Nephron progenitor cell (in vitro differentiated cells): ENCODE measurements around the gene SECTM1.

Experiments
- DNase-seq: peaks from one replicate; pipeline ENCODE4 v3.0.0; 2021
- H3K27ac Mint-ChIP-seq: 2 replicates; pipeline ENCODE4 v1.8.0; 2021; ENCODE audit warnings: mild to moderate bottlenecking, moderate library complexity, mixed read lengths
- H3K27me3 Mint-ChIP-seq: 2 replicates; pipeline ENCODE4 v1.8.0; 2021; ENCODE audit warnings: mild to moderate bottlenecking, low read depth, mixed read lengths; ENCODE audit not compliant: poor library complexity
- H3K36me3 Mint-ChIP-seq: 2 replicates; pipeline ENCODE4 v1.8.0; 2021; ENCODE audit warnings: low read depth, mixed read lengths
- H3K4me1 Mint-ChIP-seq: 2 replicates; pipeline ENCODE4 v1.8.0; 2021; ENCODE audit warnings: mixed read lengths
- H3K4me3 Mint-ChIP-seq: 2 replicates; pipeline ENCODE4 v1.8.0; 2021; ENCODE audit warnings: mild to moderate bottlenecking, moderate library complexity, mixed read lengths
- H3K9me3 Mint-ChIP-seq: 2 replicates; pipeline ENCODE4 v1.8.0; 2021; ENCODE audit warnings: mild to moderate bottlenecking, moderate library complexity, mixed read lengths
- TF ChIP-seq, protein P1 (sequence below): fragments of 200-600 bp; sonication (generic); IDR thresholded peaks from 2 replicates; pipeline ENCODE4 v1.5.0; 2021; ENCODE audit warnings: antibody characterized with exemption

The SECTM1 gene

GRCh38 chr17:82324566-82325285 lies 8.8 kb downstream of the SECTM1 start:
- no peak for DNase-seq
- Mint-ChIP-seq H3K36me3 (no peaks in the 10 kb centered on the region), H3K27me3 (peaks cover 12% of the 10 kb centered on the region), H3K27ac (no peak overlapping the region), H3K9me3 (no peaks in the 10 kb centered on the region), H3K4me3 (no peak overlapping the region), H3K4me1 (peaks cover 29% of the 10 kb centered on the region)
- TF ChIP-seq, protein P1, sequence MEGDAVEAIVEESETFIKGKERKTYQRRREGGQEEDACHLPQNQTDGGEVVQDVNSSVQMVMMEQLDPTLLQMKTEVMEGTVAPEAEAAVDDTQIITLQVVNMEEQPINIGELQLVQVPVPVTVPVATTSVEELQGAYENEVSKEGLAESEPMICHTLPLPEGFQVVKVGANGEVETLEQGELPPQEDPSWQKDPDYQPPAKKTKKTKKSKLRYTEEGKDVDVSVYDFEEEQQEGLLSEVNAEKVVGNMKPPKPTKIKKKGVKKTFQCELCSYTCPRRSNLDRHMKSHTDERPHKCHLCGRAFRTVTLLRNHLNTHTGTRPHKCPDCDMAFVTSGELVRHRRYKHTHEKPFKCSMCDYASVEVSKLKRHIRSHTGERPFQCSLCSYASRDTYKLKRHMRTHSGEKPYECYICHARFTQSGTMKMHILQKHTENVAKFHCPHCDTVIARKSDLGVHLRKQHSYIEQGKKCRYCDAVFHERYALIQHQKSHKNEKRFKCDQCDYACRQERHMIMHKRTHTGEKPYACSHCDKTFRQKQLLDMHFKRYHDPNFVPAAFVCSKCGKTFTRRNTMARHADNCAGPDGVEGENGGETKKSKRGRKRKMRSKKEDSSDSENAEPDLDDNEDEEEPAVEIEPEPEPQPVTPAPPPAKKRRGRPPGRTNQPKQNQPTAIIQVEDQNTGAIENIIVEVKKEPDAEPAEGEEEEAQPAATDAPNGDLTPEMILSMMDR: no peak

DNA sequence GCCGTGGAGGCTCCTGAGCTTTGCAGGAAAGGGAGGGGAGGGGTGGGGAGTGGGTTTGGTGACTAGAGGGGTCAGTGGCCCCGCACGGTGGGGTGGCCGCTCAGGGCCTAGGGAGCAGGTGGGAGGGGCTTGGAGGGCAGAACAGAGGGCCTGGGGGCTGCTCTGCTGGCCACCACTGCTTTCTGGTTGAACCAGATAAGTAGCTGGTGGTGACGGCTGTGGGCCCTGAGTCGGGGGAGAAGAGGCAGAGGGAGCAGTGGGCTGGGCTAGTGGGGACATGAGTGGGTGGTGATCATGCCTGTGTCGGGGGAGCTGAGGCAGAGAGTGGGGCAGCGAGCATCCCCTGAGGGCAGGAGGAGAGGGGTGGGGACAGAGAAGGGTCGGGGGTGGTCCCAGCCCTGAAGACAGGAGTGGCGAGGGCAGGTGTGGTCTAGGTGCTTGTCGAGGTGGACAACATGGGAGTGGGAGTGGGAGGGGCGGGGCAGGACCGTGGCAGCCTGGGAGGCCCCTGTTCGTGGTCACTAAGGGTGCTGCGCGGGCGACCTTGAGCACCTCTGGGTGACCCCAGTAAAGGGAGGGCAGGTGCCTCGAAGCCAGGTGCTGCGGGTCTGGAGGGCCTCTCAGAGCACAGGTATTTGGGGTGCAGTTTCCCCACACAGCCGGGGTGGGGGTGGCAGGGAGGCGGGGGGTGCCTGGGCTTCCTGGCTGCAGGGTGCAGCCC lies 9.9 kb downstream of the SECTM1 start:
- TF ChIP-seq, protein P1: no peak
- H3K9me3 Mint-ChIP-seq: no peaks in the 10 kb centered on the region
- no peak overlapping the region for H3K27ac Mint-ChIP-seq
- peaks cover 25% of the 10 kb centered on the region for H3K4me1 Mint-ChIP-seq
- no peaks in the 10 kb centered on the region for H3K36me3 Mint-ChIP-seq
- no peak for DNase-seq
- no peak overlapping the region for H3K4me3 Mint-ChIP-seq
- peaks cover 10% of the 10 kb centered on the region for H3K27me3 Mint-ChIP-seq

DNA sequence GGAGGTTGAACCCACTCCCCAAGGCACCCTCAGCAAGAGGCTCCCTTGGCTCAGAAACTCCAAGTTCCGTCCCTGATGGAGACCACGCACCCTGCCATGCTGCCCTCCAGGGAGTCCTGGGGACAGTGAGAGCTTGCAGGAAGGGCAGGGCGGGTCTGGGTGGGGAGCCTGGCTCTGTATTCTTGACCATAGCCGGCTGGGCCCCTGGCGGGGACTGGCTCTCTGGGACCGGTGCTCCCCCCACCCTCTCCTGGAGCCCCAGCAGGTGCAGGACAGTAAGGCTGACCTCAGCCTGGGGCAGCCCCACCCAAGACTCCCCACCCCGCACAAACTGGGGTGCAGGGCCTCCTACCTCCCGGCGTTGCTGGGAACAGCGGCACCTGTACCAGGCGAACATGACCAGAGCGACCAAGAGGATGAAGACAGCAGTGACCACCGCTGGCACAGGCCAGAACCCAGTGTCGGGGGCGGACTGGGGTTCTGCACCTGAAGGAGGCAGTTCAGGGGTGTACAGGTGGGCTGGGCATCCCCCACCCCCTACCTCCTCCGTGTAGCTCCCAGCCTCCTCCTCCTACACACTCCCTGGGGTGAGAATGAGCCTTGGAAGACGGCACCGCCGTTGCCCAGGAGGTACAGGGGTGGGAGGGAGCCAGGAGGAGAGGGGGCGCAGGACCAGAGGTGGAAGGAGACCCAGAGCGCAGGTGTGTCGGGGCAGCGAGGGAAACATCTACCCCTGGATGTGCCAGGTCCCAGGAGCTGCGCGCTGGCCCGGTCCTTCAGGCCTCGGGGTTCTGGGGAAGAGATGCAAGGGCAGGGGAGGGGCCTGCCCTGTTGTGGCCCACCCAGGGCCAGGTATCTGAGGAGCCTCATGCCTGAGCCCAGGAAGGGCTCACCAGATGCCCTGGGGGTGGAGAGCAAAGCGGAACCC lies 10.8 kb downstream of the SECTM1 start:
- no peaks in the 10 kb centered on the region for H3K9me3 Mint-ChIP-seq
- DNase-seq: no peak
- peaks cover 21% of the 10 kb centered on the region for H3K4me1 Mint-ChIP-seq
- no peaks in the 10 kb centered on the region for H3K36me3 Mint-ChIP-seq
- TF ChIP-seq, protein P1: no peak
- no peak overlapping the region for H3K27ac Mint-ChIP-seq
- no peak overlapping the region for H3K4me3 Mint-ChIP-seq
- peaks cover 10% of the 10 kb centered on the region for H3K27me3 Mint-ChIP-seq

DNA sequence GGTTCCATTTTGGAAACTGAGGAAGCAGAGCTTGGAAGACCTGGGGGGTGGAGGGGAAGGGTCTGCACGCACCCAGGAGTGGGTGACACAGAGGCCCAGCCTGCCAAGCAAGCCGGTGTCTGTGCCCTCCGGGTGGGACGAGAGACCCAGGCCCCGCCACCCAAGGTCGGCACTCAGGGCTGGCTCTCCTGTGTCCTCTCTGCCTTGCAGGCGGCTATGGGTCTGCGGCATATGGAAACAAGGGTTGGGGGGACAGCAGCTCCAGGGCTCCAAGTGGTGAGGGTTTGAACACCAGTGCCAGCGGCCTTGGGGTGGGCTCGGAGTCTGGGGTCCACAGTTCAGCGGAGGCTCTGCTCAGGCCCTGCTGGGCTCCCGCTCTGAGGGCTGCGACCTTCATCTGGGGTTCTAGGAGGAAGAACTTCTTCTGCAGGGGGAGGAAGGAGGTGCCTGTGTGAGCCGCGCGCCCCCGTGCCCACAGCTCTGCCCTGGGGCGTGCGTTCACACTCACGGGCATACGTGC lies 11.6 kb downstream of the SECTM1 start:
- Mint-ChIP-seq H3K4me1 (peaks cover 17% of the 10 kb centered on the region), H3K36me3 (no peaks in the 10 kb centered on the region), H3K27ac (no peak overlapping the region), H3K4me3 (no peak overlapping the region), H3K27me3 (peaks cover 10% of the 10 kb centered on the region), H3K9me3 (no peaks in the 10 kb centered on the region)
- TF ChIP-seq, protein P1: no peak
- no peak for DNase-seq

GRCh38 chr17:82320956-82321927 lies 12.3 kb downstream of the SECTM1 start:
- H3K9me3 Mint-ChIP-seq: no peaks in the 10 kb centered on the region
- DNase-seq: peak; percentile 68
- TF ChIP-seq, protein P1: peak; percentile 77
- no peak overlapping the region for H3K27ac Mint-ChIP-seq
- peaks cover 22% of the 10 kb centered on the region for H3K4me1 Mint-ChIP-seq
- no peaks in the 10 kb centered on the region for H3K36me3 Mint-ChIP-seq
- H3K4me3 Mint-ChIP-seq: no peak overlapping the region
- peaks cover 10% of the 10 kb centered on the region for H3K27me3 Mint-ChIP-seq
